Measurements from ENCODE around the gene OR7G2. TPM values are rescaled to one million over a fixed set of nuclear protein-coding genes. Genes with fewer than 3 reads are reported as not detected.
A peak's percentile ranks its signal among the peaks of the same experiment; 100 is the strongest.

Gene OR7G2
- total and polyA plus RNA-seq, 9 of the 15 experiments (the other 6 are each of a cell fraction or from before 2014, with no cell fraction given) = 0.20 TPM; not detected in 8

DNA sequence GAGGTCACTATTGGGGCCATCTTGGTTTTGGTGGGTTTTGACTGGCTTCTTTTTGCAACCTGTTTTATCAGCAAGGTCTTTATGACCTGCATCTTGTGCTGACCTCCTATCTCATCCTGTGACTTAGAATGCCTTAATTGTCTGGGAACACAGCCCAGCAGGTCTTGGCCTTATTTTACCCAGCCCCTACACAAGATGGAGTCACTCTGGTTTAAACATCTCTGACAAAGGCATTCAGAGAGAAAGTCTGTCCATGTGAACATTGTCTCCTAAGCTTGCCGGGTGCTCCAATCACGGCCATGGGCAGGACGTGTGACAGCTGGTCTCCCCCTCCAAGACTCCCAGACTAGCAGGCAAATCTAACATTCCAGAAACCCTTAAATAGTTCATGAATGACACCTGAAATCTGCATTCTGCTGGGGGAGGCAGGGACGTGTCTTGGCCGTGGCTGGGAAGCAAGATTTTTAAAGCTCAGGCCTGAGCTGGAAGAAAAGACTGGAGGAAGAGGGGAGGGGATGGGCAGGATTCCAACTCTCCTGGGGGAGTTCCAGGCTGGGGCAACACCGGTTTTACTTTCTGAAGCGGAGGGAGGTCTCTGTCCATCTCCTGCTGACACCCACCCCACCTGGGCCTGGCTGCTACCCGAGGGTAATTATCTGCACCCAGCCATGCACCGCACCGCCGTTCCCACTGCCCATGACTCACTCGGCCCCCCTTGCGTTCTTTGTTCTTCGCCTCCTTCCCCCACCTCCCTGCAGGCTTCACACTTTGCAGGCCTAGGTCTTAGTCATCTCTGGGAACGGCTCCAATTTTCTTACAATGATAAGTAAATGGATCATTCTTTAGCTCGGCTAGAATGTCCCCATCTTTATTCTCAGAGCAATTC lies 32.0 kb downstream of the OR7G2 start (continued):
- TF ChIP-seq SIX5 (IDR thresholded peaks at IDR 0.05; ENCODE audit: borderline replicate concordance in 1 of 2, insufficient read depth in 1 of 2, low read depth in 1 of 2, low read length in 2 of 2) (no peak), BMI1 (IDR thresholded peaks at IDR 0.05; ENCODE audit: low read length) (no peak), SMC3 (conservative IDR thresholded peaks at IDR 0.05; ENCODE audit: insufficient read depth, low read depth, low read length) (no peak), MCM2 (IDR thresholded peaks at IDR 0.05; ENCODE audit: low read depth) (no peak)
- TF ChIP-seq, protein P1, sequence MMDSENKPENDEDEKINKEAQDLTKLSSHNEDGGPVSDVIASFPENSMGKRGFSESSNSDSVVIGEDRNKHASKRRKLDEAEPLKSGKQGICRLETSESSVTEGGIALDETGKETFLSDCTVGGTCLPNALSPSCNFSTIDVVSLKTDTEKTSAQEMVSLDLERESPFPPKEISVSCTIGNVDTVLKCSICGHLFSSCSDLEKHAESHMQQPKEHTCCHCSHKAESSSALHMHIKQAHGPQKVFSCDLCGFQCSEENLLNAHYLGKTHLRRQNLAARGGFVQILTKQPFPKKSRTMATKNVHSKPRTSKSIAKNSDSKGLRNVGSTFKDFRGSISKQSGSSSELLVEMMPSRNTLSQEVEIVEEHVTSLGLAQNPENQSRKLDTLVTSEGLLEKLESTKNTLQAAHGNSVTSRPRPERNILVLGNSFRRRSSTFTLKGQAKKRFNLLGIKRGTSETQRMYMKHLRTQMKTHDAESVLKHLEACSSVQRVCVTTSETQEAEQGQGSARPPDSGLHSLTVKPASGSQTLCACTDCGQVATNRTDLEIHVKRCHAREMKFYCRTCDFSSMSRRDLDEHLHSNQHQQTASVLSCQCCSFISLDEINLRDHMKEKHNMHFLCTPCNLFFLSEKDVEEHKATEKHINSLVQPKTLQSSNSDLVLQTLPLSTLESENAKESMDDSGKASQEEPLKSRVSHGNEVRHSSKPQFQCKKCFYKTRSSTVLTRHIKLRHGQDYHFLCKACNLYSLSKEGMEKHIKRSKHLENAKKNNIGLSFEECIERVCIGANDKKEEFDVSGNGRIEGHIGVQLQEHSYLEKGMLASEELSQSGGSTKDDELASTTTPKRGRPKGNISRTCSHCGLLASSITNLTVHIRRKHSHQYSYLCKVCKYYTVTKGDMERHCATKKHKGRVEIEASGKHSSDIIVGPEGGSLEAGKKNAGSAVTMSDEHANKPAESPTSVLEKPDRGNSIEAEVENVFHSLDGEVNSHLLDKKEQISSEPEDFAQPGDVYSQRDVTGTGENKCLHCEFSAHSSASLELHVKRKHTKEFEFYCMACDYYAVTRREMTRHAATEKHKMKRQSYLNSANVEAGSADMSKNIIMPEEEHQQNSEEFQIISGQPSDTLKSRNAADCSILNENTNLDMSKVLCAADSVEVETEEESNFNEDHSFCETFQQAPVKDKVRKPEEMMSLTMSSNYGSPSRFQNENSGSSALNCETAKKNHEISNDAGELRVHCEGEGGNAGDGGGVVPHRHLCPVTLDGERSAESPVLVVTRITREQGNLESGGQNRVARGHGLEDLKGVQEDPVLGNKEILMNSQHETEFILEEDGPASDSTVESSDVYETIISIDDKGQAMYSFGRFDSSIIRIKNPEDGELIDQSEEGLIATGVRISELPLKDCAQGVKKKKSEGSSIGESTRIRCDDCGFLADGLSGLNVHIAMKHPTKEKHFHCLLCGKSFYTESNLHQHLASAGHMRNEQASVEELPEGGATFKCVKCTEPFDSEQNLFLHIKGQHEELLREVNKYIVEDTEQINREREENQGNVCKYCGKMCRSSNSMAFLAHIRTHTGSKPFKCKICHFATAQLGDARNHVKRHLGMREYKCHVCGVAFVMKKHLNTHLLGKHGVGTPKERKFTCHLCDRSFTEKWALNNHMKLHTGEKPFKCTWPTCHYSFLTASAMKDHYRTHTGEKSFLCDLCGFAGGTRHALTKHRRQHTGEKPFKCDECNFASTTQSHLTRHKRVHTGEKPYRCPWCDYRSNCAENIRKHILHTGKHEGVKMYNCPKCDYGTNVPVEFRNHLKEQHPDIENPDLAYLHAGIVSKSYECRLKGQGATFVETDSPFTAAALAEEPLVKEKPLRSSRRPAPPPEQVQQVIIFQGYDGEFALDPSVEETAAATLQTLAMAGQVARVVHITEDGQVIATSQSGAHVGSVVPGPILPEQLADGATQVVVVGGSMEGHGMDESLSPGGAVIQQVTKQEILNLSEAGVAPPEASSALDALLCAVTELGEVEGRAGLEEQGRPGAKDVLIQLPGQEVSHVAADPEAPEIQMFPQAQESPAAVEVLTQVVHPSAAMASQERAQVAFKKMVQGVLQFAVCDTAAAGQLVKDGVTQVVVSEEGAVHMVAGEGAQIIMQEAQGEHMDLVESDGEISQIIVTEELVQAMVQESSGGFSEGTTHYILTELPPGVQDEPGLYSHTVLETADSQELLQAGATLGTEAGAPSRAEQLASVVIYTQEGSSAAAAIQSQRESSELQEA (IDR thresholded peaks at IDR 0.05; ENCODE audit: low read depth) = no peak
- TF ChIP-seq, protein P2, sequence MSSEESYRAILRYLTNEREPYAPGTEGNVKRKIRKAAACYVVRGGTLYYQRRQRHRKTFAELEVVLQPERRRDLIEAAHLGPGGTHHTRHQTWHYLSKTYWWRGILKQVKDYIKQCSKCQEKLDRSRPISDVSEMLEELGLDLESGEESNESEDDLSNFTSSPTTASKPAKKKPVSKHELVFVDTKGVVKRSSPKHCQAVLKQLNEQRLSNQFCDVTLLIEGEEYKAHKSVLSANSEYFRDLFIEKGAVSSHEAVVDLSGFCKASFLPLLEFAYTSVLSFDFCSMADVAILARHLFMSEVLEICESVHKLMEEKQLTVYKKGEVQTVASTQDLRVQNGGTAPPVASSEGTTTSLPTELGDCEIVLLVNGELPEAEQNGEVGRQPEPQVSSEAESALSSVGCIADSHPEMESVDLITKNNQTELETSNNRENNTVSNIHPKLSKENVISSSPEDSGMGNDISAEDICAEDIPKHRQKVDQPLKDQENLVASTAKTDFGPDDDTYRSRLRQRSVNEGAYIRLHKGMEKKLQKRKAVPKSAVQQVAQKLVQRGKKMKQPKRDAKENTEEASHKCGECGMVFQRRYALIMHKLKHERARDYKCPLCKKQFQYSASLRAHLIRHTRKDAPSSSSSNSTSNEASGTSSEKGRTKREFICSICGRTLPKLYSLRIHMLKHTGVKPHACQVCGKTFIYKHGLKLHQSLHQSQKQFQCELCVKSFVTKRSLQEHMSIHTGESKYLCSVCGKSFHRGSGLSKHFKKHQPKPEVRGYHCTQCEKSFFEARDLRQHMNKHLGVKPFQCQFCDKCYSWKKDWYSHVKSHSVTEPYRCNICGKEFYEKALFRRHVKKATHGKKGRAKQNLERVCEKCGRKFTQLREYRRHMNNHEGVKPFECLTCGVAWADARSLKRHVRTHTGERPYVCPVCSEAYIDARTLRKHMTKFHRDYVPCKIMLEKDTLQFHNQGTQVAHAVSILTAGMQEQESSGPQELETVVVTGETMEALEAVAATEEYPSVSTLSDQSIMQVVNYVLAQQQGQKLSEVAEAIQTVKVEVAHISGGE (CRISPR knock-in tag; IDR thresholded peaks at IDR 0.05) = peak in 1 of 3 experiments; percentile 57; a peak in 1 of 6 replicates
- TF ChIP-seq, protein P3, sequence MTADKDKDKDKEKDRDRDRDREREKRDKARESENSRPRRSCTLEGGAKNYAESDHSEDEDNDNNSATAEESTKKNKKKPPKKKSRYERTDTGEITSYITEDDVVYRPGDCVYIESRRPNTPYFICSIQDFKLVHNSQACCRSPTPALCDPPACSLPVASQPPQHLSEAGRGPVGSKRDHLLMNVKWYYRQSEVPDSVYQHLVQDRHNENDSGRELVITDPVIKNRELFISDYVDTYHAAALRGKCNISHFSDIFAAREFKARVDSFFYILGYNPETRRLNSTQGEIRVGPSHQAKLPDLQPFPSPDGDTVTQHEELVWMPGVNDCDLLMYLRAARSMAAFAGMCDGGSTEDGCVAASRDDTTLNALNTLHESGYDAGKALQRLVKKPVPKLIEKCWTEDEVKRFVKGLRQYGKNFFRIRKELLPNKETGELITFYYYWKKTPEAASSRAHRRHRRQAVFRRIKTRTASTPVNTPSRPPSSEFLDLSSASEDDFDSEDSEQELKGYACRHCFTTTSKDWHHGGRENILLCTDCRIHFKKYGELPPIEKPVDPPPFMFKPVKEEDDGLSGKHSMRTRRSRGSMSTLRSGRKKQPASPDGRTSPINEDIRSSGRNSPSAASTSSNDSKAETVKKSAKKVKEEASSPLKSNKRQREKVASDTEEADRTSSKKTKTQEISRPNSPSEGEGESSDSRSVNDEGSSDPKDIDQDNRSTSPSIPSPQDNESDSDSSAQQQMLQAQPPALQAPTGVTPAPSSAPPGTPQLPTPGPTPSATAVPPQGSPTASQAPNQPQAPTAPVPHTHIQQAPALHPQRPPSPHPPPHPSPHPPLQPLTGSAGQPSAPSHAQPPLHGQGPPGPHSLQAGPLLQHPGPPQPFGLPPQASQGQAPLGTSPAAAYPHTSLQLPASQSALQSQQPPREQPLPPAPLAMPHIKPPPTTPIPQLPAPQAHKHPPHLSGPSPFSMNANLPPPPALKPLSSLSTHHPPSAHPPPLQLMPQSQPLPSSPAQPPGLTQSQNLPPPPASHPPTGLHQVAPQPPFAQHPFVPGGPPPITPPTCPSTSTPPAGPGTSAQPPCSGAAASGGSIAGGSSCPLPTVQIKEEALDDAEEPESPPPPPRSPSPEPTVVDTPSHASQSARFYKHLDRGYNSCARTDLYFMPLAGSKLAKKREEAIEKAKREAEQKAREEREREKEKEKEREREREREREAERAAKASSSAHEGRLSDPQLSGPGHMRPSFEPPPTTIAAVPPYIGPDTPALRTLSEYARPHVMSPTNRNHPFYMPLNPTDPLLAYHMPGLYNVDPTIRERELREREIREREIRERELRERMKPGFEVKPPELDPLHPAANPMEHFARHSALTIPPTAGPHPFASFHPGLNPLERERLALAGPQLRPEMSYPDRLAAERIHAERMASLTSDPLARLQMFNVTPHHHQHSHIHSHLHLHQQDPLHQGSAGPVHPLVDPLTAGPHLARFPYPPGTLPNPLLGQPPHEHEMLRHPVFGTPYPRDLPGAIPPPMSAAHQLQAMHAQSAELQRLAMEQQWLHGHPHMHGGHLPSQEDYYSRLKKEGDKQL (CRISPR knock-in tag; IDR thresholded peaks at IDR 0.05; ENCODE audit: borderline replicate concordance) = no peak

All from K562 (cell line).